ENCODE data around the gene KRTAP5-11. TPM values are rescaled to one million over a fixed set of nuclear protein-coding genes. Genes with fewer than 3 reads are reported as not detected.

The KRTAP5-11 gene
- total RNA-seq, 2 donors from 2014 or later, result 2.9 to 5.7 TPM

- Mint-ChIP-seq H3K4me1 (no peaks in the 10 kb centered on the region), H3K27me3 (ENCODE audit: insufficient read depth) (peaks cover under 1% of the 10 kb centered on the region), H3K36me3 (ENCODE audit: low read depth) (peaks cover 3% of the 10 kb centered on the region), H3K4me3 (no peak overlapping the region), H3K27ac (no peak overlapping the region), H3K9me3 (peaks cover 37% of the 10 kb centered on the region)
- no peak for DNase-seq
- Histone ChIP-seq H3K9ac (ENCODE audit: extremely low read depth, low read length, poor library complexity, severe bottlenecking) (no peak overlapping the region), H3K4me3 (ENCODE audit: low read length) (no peak overlapping the region), H3K27ac (ENCODE audit: low read depth, low read length) (no peak overlapping the region), H3K4me1 (ENCODE audit: control insufficient read depth, insufficient read depth, low read length) (no peaks in the 10 kb centered on the region), H3K9me3 (ENCODE audit: control insufficient read depth, low read length) (peaks cover 20% of the 10 kb centered on the region), H3K36me3 (ENCODE audit: control insufficient read depth, insufficient read depth, low read length) (no peaks in the 10 kb centered on the region), H3K27me3 (ENCODE audit: control insufficient read depth, insufficient read depth, low read length, poor library complexity, severe bottlenecking) (no peaks in the 10 kb centered on the region)
- 99% methylated on average over 4 of the region's 4 CpGs; no CpG with 5 or more reads in 1 of the 2 experiments for WGBS, 2 experiments (ENCODE audit: insufficient coverage in 1 of 2, insufficient read length in 1 of 2)
- no peak for TF ChIP-seq CTCF (conservative IDR thresholded peaks at IDR 0.05)
Observed at GRCh38 chr11:71556018-71556417, 26.7 kb downstream of the KRTAP5-11 start.

- Histone ChIP-seq H3K9me3 (ENCODE audit: control insufficient read depth, low read length) (peaks cover 19% of the 10 kb centered on the region), H3K36me3 (ENCODE audit: control insufficient read depth, insufficient read depth, low read length) (no peaks in the 10 kb centered on the region), H3K4me3 (ENCODE audit: low read length) (no peak overlapping the region), H3K4me1 (ENCODE audit: control insufficient read depth, insufficient read depth, low read length) (no peaks in the 10 kb centered on the region), H3K9ac (ENCODE audit: extremely low read depth, low read length, poor library complexity, severe bottlenecking) (no peak overlapping the region), H3K27me3 (ENCODE audit: control insufficient read depth, insufficient read depth, low read length, poor library complexity, severe bottlenecking) (no peaks in the 10 kb centered on the region), H3K27ac (ENCODE audit: low read depth, low read length) (no peak overlapping the region)
- Mint-ChIP-seq H3K4me3 (no peak overlapping the region), H3K36me3 (ENCODE audit: low read depth) (peaks cover 3% of the 10 kb centered on the region), H3K9me3 (peaks cover 32% of the 10 kb centered on the region), H3K4me1 (no peaks in the 10 kb centered on the region), H3K27ac (no peak overlapping the region), H3K27me3 (ENCODE audit: insufficient read depth) (peaks cover 3% of the 10 kb centered on the region)
- no peak for TF ChIP-seq CTCF (conservative IDR thresholded peaks at IDR 0.05)
- 92 to 100% methylated on average over 4 to 11 of the region's 11 CpGs for WGBS, 2 experiments (ENCODE audit: insufficient coverage in 1 of 2, insufficient read length in 1 of 2)
- DNase-seq, result no peak
Observed at GRCh38 chr11:71555508-71555907, 27.2 kb downstream of the KRTAP5-11 start.

- WGBS, 2 experiments (ENCODE audit: insufficient coverage in 1 of 2, insufficient read length in 1 of 2), result 89 to 95% methylated on average over 3 to 6 of the region's 6 CpGs
- no peak overlapping the region for H3K4me3 Mint-ChIP-seq
- H3K27me3 Mint-ChIP-seq (ENCODE audit: insufficient read depth), result peaks cover 8% of the 10 kb centered on the region
- H3K27me3 ChIP-seq (ENCODE audit: control insufficient read depth, insufficient read depth, low read length, poor library complexity, severe bottlenecking), result no peaks in the 10 kb centered on the region
- peaks cover 28% of the 10 kb centered on the region for H3K9me3 Mint-ChIP-seq
- H3K36me3 Mint-ChIP-seq (ENCODE audit: low read depth), result peaks cover 3% of the 10 kb centered on the region
- no peak for DNase-seq
- no peaks in the 10 kb centered on the region for H3K4me1 Mint-ChIP-seq
- peaks cover 15% of the 10 kb centered on the region for H3K9me3 ChIP-seq (ENCODE audit: control insufficient read depth, low read length)
- no peaks in the 10 kb centered on the region for H3K36me3 ChIP-seq (ENCODE audit: control insufficient read depth, insufficient read depth, low read length)
- H3K4me1 ChIP-seq (ENCODE audit: control insufficient read depth, insufficient read depth, low read length), result no peaks in the 10 kb centered on the region
- no peak overlapping the region for H3K27ac ChIP-seq (ENCODE audit: low read depth, low read length)
- no peak overlapping the region for H3K4me3 ChIP-seq (ENCODE audit: low read length)
- no peak overlapping the region for H3K27ac Mint-ChIP-seq
- TF ChIP-seq CTCF (conservative IDR thresholded peaks at IDR 0.05), result no peak
- no peak overlapping the region for H3K9ac ChIP-seq (ENCODE audit: extremely low read depth, low read length, poor library complexity, severe bottlenecking)
Observed at GRCh38 chr11:71554996-71555395, 27.7 kb downstream of the KRTAP5-11 start.
